ENCODE results near the gene SCTR. TPM values are rescaled to one million over a fixed set of nuclear protein-coding genes. Genes with fewer than 3 reads are reported as not detected.

Gene SCTR
- total and polyA plus RNA-seq, 2 of the 13 experiments (the other 11 are each of a cell fraction or from before 2014, with no cell fraction given) = not detected

DNA sequence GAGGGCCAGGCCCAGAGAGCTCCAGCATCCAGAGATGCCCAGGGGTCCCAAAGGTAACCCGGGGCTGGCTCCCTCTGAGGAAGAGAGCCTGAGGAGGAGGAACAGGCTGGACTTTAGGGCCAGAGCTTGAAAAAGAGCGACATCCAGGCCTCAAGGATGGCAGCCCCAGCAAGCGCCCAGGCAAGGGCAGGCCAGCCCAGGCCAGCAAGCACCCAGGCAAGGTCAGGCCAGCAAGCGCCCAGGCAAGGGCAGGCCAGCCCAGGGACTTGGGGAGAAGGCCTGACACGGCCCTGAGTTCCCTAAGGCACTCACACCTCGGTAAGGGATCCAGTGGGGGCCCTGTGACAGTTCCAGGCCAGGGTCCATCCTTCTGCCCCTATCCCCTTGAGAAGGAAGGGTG lies 127.1 kb downstream of the SCTR start (continued):
- TF ChIP-seq PCBP1 (IDR thresholded peaks at IDR 0.05; ENCODE audit: borderline replicate concordance, low read depth, low read length) = no peak
- TF ChIP-seq GZF1 (CRISPR knock-in tag; IDR thresholded peaks at IDR 0.05) = no peak
- no peak for TF ChIP-seq ZNF430 (CRISPR knock-in tag; IDR thresholded peaks at IDR 0.05)
- no peak for TF ChIP-seq SSRP1 (CRISPR knock-in tag; IDR thresholded peaks at IDR 0.05)
- TF ChIP-seq, protein P1, sequence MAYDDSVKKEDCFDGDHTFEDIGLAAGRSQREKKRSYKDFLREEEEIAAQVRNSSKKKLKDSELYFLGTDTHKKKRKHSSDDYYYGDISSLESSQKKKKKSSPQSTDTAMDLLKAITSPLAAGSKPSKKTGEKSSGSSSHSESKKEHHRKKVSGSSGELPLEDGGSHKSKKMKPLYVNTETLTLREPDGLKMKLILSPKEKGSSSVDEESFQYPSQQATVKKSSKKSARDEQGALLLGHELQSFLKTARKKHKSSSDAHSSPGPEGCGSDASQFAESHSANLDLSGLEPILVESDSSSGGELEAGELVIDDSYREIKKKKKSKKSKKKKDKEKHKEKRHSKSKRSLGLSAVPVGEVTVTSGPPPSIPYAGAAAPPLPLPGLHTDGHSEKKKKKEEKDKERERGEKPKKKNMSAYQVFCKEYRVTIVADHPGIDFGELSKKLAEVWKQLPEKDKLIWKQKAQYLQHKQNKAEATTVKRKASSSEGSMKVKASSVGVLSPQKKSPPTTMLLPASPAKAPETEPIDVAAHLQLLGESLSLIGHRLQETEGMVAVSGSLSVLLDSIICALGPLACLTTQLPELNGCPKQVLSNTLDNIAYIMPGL (CRISPR knock-in tag; IDR thresholded peaks at IDR 0.05; ENCODE audit: borderline replicate concordance in 1 of 2, low read depth in 1 of 2) = no peak
- TF ChIP-seq, protein P2, sequence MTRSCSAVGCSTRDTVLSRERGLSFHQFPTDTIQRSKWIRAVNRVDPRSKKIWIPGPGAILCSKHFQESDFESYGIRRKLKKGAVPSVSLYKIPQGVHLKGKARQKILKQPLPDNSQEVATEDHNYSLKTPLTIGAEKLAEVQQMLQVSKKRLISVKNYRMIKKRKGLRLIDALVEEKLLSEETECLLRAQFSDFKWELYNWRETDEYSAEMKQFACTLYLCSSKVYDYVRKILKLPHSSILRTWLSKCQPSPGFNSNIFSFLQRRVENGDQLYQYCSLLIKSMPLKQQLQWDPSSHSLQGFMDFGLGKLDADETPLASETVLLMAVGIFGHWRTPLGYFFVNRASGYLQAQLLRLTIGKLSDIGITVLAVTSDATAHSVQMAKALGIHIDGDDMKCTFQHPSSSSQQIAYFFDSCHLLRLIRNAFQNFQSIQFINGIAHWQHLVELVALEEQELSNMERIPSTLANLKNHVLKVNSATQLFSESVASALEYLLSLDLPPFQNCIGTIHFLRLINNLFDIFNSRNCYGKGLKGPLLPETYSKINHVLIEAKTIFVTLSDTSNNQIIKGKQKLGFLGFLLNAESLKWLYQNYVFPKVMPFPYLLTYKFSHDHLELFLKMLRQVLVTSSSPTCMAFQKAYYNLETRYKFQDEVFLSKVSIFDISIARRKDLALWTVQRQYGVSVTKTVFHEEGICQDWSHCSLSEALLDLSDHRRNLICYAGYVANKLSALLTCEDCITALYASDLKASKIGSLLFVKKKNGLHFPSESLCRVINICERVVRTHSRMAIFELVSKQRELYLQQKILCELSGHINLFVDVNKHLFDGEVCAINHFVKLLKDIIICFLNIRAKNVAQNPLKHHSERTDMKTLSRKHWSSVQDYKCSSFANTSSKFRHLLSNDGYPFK (CRISPR knock-in tag; IDR thresholded peaks at IDR 0.05; ENCODE audit: borderline replicate concordance) = no peak
- TF ChIP-seq, protein P3, sequence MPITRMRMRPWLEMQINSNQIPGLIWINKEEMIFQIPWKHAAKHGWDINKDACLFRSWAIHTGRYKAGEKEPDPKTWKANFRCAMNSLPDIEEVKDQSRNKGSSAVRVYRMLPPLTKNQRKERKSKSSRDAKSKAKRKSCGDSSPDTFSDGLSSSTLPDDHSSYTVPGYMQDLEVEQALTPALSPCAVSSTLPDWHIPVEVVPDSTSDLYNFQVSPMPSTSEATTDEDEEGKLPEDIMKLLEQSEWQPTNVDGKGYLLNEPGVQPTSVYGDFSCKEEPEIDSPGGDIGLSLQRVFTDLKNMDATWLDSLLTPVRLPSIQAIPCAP (CRISPR knock-in tag; IDR thresholded peaks at IDR 0.05; ENCODE audit: low read depth) = no peak
- no peak for TF ChIP-seq HDAC1 (CRISPR knock-in tag; IDR thresholded peaks at IDR 0.05)
